Measurements from ENCODE around the gene ATP5F1B.

Gene ATP5F1B

GRCh38 chr12:56641219-56641618, 4.6 kb downstream of the ATP5F1B start:
- TF ChIP-seq POLR2AphosphoS5 (IDR thresholded peaks at IDR 0.05; ENCODE audit: low read depth, low read length) = no peak
- no peak for TF ChIP-seq SIN3A (IDR thresholded peaks at IDR 0.05; ENCODE audit: borderline replicate concordance, insufficient read depth, low read length)
- no peak for TF ChIP-seq TAF1 (IDR thresholded peaks at IDR 0.05; ENCODE audit: borderline replicate concordance, insufficient read depth, low read length)
- no peak for TF ChIP-seq FOXP2 (optimal IDR thresholded peaks at IDR 0.05; ENCODE audit: borderline replicate concordance, extremely low read depth, extremely low read length, insufficient read depth)
- no peak for TF ChIP-seq REST (IDR thresholded peaks at IDR 0.05; ENCODE audit: insufficient read depth in 1 of 2, low read depth in 2 of 2, low read length in 2 of 2)

- TF ChIP-seq TAF1 (IDR thresholded peaks at IDR 0.05; ENCODE audit: borderline replicate concordance, insufficient read depth, low read length) (no peak), REST (IDR thresholded peaks at IDR 0.05; ENCODE audit: insufficient read depth in 1 of 2, low read depth in 2 of 2, low read length in 2 of 2) (no peak), FOXP2 (optimal IDR thresholded peaks at IDR 0.05; ENCODE audit: borderline replicate concordance, extremely low read depth, extremely low read length, insufficient read depth) (no peak), POLR2AphosphoS5 (IDR thresholded peaks at IDR 0.05; ENCODE audit: low read depth, low read length) (no peak), SIN3A (IDR thresholded peaks at IDR 0.05; ENCODE audit: borderline replicate concordance, insufficient read depth, low read length) (no peak)
Observed at GRCh38 chr12:56637621-56638020, 8.2 kb downstream of the ATP5F1B start.

- TF ChIP-seq REST (IDR thresholded peaks at IDR 0.05; ENCODE audit: insufficient read depth in 1 of 2, low read depth in 2 of 2, low read length in 2 of 2) = no peak
- peak; percentile 83 for TF ChIP-seq FOXP2 (optimal IDR thresholded peaks at IDR 0.05; ENCODE audit: borderline replicate concordance, extremely low read depth, extremely low read length, insufficient read depth)
- no peak for TF ChIP-seq TAF1 (IDR thresholded peaks at IDR 0.05; ENCODE audit: borderline replicate concordance, insufficient read depth, low read length)
- TF ChIP-seq SIN3A (IDR thresholded peaks at IDR 0.05; ENCODE audit: borderline replicate concordance, insufficient read depth, low read length) = peak; percentile 91
- TF ChIP-seq POLR2AphosphoS5 (IDR thresholded peaks at IDR 0.05; ENCODE audit: low read depth, low read length) = peak; percentile 94
Observed at GRCh38 chr12:56636675-56637540, 8.9 kb downstream of the ATP5F1B start.

- TF ChIP-seq SIN3A (IDR thresholded peaks at IDR 0.05; ENCODE audit: borderline replicate concordance, insufficient read depth, low read length) (peak; percentile 18; the same call in 1 of the 2 replicates), POLR2AphosphoS5 (IDR thresholded peaks at IDR 0.05; ENCODE audit: low read depth, low read length) (peak; percentile 74), TAF1 (IDR thresholded peaks at IDR 0.05; ENCODE audit: borderline replicate concordance, insufficient read depth, low read length) (peak; percentile 46; the same call in 1 of the 2 replicates), FOXP2 (optimal IDR thresholded peaks at IDR 0.05; ENCODE audit: borderline replicate concordance, extremely low read depth, extremely low read length, insufficient read depth) (peak; percentile 16), REST (IDR thresholded peaks at IDR 0.05; ENCODE audit: insufficient read depth in 1 of 2, low read depth in 2 of 2, low read length in 2 of 2) (no peak)
Observed at GRCh38 chr12:56635806-56636674, 9.7 kb downstream of the ATP5F1B start.
